Cardiac fibroblast (primary cell): ENCODE measurements around the gene PSME3IP1.

Experiments
- DNase-seq, 2 donors: peaks; one replicate each; pipeline versions ENCODE4 v3.0.0 to v3.0.0-alpha.2; 2010; ENCODE audit warnings: low read depth in 2 of 2
- H3K4me3 ChIP-seq, 2 donors: replicated peaks in 1 of 2; 1 replicate in 1 of 2; 2 replicates in 1 of 2; pipeline ENCODE4 v1.5.1; 2011; ENCODE audit warnings: low read depth in 2 of 2, low read length in 2 of 2, mild to moderate bottlenecking in 2 of 2, moderate library complexity in 1 of 2
- TF ChIP-seq, protein P1 (sequence below): IDR thresholded peaks from one replicate; pipeline ENCODE4 v1.5.1; 2011; ENCODE audit warnings: low read depth, mild to moderate bottlenecking, low read length, inconsistent platforms

Gene PSME3IP1

DNA sequence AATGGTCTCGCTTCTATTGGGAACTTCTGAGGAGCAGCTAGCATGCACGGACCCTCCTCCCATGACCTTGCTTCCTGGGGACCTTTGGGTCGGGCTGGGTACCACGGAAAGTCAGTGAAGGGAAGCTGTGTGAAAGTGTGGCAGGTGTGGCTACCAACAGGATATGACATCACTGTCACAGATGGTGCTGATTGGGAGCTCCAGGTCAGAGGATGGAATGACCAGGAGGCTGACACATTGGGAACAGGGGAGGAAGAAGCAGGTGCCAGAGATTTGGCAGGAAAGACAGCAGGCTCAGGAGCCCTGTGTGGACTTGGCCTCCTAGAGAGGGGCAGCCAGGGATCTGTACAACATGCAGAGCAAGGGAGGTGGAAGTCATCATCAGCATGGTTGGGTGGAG is 59.4 kb downstream of the PSME3IP1 start:
- H3K4me3 ChIP-seq: no peak overlapping the region
- no peak for DNase-seq
- TF ChIP-seq, protein P1, sequence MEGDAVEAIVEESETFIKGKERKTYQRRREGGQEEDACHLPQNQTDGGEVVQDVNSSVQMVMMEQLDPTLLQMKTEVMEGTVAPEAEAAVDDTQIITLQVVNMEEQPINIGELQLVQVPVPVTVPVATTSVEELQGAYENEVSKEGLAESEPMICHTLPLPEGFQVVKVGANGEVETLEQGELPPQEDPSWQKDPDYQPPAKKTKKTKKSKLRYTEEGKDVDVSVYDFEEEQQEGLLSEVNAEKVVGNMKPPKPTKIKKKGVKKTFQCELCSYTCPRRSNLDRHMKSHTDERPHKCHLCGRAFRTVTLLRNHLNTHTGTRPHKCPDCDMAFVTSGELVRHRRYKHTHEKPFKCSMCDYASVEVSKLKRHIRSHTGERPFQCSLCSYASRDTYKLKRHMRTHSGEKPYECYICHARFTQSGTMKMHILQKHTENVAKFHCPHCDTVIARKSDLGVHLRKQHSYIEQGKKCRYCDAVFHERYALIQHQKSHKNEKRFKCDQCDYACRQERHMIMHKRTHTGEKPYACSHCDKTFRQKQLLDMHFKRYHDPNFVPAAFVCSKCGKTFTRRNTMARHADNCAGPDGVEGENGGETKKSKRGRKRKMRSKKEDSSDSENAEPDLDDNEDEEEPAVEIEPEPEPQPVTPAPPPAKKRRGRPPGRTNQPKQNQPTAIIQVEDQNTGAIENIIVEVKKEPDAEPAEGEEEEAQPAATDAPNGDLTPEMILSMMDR: no peak

DNA sequence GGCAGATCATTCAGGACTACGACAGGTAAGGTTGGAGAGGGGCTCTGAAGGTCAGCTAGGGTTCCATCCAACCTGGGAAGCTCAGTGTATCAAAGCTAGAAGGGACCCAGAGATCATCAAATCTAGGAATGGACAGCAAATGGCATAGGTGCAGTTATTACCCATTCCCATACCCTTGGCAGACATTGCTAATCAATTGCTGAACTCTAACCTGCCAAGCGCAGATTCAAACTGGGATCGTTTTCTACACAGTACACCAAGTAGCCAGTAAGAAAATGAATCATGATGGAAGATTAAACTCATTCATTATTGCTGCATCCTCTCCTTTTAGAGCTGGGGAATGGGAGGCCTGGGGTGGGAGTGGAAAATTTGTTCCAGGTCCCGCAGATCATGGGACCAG is 59.9 kb downstream of the PSME3IP1 start:
- no peak for DNase-seq
- H3K4me3 ChIP-seq: no peak overlapping the region
- TF ChIP-seq, protein P1: no peak

DNA sequence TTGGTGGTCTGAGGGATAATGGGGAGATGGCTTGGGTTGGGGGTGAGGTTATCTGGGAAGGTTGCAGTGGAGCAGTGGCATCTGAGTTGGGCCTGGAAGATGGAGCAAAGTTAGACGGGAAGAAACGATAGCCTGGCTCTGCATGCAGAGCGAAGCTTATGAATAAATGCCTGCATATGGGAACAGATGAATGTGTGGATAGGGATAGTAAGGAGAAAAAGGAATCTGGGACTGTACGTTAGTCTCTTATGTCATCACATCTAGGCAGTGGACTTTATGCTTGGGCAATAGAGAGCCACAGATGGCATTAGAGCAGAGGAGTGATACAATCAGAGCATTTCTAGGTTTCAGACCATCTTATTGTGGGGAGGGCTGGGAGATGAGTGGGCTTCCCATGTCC is 60.5 kb downstream of the PSME3IP1 start:
- no peak overlapping the region for H3K4me3 ChIP-seq
- no peak for DNase-seq
- TF ChIP-seq, protein P1: no peak

DNA sequence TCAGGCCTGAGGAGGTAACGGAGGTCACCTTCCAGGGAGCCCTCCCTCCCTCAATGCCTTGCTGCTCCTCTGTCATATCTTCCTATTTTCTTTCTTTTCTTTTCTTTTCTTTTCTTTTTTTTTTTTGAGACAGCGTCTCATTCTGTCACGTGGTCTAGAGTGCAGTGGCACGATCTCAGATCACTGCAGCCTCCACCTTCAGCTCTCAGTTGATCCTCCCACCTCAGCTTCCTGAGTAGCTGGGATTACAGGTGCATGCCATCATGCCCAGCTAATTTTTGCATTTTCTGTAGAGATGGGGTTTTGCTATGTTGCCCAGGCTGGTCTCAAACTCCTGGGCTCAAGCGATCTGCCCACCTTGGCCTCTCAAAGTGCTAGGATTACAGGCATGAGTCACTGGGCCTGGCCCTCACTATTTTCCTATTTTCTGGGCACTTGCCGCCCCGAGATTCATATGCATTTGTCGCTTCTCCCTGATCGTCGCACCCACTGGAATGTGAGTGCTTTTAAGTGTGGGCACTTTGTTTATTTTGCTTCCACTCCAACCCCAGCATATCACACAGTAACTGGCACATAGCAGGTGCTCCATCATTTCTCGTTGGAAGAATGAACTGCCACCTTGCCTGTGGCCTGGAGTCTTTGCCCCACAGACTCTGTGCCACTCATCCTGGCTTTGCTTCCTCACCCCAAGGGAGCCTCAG is 61.7 kb downstream of the PSME3IP1 start:
- TF ChIP-seq, protein P1: no peak

DNA sequence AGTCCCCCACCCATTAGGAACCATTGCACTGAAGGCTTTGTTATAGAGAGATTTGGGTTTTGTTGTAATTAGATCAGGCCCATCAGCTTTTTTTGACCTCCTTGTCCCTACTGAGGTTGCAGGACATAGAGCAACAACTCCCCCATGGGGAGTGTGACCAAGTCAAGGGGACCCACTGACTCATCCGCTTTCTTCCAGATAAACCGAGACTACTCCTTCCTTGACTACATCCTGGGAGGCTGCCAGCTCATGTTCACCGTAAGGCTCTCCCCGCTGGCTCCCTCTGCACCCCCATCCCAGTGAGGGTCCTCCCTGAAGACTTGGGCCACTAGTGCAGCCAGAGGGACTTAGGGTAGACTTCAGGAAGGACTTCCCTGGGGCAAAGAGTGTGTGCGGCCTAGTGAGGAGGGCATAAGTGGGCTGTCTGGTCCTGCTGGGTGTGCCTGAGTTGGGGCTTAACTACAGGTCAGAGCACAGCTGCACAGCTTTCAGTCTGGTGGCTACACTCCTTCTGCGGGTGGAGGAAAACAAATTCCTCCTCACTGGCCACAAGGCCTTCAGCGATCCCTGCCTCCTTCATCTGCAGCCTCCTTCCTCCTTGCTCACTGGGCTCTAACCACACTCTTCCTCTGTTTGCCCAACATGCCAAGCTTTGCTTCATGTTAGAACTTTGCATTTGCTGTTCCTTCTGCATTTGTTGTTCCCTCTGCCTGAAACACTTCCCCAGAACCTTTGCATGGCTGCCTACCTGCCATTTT is 62.4 kb downstream of the PSME3IP1 start:
- TF ChIP-seq, protein P1: no peak
- no peak overlapping the region for H3K4me3 ChIP-seq
- no peak for DNase-seq

More for the DNA sequence above, 61.7 kb downstream of the PSME3IP1 start:
- H3K4me3 ChIP-seq: no peak overlapping the region
- DNase-seq: no peak

DNA sequence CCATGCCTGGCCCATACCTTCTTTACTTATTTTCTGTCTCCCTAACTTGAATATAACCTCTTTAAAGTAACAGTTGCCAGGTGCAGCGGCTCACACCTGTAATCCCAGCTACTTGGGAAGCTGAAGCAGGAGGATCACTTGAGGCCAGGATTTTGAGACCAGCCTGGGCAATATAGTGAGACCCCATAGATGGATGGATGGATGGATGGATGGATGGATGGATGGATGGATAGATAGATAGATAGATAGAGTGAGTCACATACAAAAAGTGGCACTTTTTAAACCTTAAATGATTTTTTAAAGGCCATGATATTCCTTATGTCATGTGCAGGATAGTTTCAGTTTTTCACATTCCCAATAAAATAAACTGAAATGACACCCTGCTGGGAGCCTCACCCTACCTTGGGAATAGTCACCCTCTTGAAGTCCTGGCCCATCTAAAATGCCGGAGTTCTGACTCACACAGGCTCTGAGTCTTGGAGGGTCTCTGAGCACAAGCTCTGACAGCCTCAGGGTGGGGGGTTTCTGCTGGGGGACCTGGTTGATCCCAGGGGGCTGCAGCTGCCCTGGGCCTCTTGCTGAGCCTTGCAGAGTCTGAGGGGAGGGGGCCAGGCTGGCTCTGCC is 67.3 kb downstream of the PSME3IP1 start:
- TF ChIP-seq, protein P1: no peak
- no peak overlapping the region for H3K4me3 ChIP-seq
- DNase-seq: no peak
